ENCODE results near the gene SAMD14.

Gene SAMD14

DNA sequence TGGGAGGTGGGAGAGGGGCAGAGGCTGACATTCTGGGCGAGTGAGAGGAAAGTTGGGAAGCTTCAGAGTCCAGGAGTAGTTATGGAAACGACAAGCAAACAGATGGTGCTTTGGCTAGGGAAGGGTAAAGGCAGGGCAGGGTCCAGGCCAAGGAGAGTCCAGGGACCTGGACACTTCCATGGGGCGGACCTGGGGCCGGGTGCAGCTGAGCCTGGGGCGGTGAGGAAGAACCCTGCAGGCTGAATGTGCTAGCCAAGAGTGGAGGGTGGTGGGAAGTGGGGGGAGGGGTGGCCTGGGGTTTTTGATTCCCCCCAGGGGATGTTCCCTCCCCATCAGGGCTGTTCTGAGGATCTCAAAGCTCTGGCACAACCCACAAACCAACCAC is 17.9 kb upstream of the SAMD14 start:
- DNase-seq (ENCODE audit: low read depth): no peak

DNA sequence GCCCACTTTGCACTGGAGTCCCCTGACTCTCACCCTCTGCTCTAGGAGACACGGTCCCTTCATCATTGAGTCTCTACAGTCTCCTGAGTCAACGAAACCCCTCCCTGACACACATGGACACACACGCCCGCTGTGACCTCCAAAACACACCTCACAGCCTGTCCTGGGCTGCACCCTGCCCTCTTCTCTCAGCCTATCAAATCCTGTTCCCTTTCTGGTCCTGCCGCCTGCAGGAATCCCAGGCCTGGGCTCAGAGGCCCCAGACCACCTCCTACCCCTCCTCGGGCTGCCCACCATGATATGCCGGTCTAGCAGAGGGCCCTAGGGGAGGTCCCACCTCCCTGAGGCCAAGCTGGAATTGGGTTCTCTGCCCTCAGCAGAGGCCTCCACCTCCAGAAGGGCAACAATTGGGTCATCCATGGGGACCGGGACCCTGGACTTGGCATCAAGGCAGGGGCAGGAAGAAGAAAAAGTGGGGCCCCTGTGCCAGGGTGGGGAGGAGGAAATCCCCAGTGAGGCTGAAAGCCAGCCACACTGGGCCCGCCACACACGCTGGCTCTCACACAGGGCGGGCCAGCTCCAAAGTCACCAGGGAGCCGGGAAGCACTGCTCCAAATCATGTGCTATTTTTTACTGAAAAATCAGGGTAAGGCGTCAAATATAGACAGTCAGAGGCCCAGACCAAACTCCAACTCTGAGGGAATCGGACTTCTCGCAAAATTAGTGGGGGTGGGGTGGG is 17.1 kb upstream of the SAMD14 start:
- DNase-seq (ENCODE audit: low read depth): no peak

- DNase-seq (ENCODE audit: low read depth): no peak
Observed at GRCh38 chr17:50146230-50146926, 16.4 kb upstream of the SAMD14 start.

GRCh38 chr17:50145532-50146229 is 15.7 kb upstream of the SAMD14 start:
- DNase-seq (ENCODE audit: low read depth): no peak

GRCh38 chr17:50144845-50145531 is 15.0 kb upstream of the SAMD14 start:
- no peak for DNase-seq (ENCODE audit: low read depth)

- DNase-seq (ENCODE audit: low read depth): no peak
Observed at GRCh38 chr17:50144355-50144754, 14.4 kb upstream of the SAMD14 start.

DNA sequence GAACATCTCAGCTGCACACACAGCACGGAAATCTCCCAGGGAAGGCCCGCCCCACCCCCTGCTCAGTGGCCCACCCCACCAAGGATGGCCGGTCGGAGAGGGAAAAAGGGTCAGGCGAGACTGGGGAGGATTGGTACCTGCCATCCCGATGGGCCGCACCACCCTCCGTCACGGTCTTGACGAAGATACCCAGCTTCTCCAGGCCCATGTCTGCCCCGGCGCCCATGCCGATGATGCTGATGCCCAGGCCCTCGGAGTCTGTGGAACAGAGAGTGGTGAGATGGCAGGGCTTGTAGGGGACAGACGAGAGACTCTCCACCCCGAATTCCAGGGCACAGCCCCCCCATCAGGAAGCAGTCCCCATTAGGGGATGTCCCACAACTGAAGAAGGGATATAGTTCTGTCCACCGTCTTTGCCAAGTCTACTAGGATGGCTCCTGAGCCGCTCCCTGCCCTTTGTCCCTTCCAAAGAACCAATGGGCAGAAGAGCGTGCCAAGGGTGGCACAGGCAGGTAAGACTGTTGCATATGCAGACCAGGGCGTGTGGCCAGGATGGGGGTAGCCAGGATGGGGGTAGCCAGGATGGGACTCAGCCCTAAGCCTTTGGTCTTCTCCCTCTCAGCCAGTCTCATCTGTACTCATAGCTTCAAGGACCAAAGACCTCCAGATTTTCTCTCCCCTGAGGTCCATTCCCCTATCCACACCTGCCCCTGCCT is 13.7 kb upstream of the SAMD14 start:
- no peak for DNase-seq (ENCODE audit: low read depth)

DNA sequence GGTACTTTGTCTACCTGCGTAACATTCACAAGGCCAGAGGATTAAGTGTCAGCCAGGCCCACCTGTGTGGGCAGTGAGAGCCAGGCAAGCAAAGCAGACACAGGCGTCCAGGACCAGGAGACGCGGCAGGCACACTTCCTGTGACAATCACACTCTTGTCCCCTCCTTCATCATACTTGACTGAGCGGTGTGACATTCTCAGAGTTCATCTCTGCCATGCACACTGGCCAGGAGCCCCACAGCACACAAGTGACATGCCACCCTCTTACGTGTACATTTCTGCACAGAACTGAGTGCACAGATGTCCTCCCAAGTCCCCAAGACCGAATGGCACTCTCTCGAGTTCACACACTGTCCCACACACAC is 11.8 kb upstream of the SAMD14 start:
- no peak for DNase-seq (ENCODE audit: low read depth)

DNA sequence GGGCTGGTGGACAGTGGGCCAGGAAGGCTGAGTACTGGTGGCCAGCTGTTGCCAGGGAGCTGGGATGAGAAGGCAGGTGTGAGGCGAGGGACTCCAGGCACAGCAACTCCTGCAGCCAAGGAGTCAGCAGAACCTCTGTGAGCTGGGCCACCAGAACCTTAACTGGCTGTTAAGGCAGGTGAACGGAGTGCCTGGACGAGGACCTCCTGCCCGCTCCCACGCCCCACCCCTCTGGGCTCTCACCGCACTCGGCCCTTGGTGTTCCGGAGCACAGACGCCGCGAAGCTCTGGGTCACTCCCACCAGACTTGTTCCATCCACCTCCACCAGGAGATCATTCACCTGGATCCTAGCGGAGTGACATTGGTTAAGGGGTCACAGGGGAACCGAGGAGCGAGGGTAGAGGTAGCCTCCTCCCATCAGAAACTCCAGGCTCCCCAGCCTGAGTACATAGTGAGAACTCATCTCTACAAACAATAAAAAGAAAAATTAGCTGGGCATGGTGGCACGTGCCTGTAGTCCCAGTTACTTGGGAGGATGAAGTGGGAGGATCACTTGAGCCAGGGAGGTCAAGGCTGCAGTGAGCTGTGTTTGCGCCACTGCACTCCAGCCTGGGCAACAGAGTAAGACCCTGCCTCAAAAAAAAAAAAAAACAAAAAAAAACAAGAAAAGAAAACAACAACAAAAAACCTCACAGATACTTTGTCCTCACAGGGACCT is 11.2 kb upstream of the SAMD14 start:
- DNase-seq (ENCODE audit: low read depth): no peak

GRCh38 chr17:50139950-50140885 is 10.3 kb upstream of the SAMD14 start:
- DNase-seq (ENCODE audit: low read depth): peak; percentile 68

DNA sequence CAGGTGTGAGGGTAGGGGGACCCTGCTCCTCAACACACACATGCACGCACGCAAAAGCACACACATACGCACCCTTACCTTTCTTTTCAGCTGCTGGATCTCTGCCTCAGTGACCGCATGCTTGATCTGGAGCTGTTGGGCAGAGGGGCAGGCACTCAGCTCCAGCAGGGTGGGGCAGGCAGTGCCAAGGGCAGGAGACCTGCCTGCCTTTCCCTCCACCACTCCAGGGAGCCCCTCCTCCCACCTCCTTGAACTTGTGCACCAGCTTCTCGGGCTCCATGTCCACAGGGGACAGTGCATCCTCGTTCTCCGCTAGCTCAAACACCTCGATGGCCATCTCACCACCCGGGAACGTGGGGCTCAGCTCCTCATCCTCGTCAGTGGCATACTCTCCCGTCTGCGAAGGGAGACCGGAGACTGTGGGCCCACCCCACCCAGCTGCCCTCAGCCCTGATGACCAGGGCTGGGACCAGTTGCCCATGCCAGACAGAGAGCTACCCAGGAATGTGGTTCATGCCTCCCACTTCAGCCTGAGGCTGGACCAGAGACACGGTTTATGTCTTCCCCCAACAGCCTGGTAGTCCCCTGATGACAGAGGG is 9.3 kb upstream of the SAMD14 start:
- DNase-seq (ENCODE audit: low read depth): no peak

DNA sequence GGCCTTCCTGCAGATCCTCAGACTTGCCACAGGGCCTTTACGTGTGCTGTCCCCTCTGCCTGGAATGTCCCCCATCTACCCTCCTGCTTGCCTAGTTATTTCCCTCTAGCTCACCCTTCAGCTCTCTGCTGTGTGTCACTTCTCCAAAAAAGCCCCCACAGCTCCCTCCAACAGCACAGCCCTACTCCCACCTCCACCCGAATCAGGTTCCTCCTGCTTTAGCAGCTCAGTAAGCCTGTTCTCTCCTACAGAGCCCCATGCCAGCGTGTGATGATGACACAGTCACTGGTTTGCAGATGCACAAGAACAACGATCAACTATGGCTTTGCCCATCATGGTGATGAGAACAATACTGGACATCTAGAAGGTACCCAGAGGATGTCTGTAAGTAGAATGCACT is 7.1 kb upstream of the SAMD14 start:
- DNase-seq (ENCODE audit: low read depth): no peak

DNA sequence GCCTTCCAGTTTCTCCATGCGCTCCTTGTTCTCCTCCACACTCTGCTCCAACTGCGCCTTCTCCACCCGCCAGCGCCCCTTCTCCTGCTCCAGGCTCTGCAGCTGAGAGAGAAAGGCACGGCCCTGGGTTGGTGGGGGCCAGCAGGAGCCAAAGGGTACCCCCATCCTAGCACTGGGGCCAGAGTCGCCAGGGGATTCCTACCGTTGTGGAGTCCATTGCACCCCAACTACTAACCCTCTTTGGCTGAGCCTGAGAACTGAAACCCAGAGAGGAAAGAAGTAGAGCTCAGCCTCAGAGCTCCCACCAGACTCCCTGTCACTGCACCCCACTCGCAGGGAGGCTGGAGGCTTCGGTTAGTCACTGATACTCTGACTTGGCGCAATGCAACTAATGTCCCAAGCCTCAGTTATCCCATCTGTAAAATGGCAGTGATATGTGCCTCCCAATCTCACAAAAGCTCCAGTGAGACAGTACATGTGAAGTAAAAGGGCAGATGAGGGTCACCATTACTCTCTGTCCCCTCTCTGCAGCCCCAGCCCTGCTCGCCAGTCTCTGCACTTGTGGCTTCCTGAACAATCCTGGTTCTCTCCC is 6.2 kb upstream of the SAMD14 start:
- DNase-seq (ENCODE audit: low read depth): no peak

- DNase-seq (ENCODE audit: low read depth): no peak
Observed at GRCh38 chr17:50135316-50136095, 5.5 kb upstream of the SAMD14 start.

DNA sequence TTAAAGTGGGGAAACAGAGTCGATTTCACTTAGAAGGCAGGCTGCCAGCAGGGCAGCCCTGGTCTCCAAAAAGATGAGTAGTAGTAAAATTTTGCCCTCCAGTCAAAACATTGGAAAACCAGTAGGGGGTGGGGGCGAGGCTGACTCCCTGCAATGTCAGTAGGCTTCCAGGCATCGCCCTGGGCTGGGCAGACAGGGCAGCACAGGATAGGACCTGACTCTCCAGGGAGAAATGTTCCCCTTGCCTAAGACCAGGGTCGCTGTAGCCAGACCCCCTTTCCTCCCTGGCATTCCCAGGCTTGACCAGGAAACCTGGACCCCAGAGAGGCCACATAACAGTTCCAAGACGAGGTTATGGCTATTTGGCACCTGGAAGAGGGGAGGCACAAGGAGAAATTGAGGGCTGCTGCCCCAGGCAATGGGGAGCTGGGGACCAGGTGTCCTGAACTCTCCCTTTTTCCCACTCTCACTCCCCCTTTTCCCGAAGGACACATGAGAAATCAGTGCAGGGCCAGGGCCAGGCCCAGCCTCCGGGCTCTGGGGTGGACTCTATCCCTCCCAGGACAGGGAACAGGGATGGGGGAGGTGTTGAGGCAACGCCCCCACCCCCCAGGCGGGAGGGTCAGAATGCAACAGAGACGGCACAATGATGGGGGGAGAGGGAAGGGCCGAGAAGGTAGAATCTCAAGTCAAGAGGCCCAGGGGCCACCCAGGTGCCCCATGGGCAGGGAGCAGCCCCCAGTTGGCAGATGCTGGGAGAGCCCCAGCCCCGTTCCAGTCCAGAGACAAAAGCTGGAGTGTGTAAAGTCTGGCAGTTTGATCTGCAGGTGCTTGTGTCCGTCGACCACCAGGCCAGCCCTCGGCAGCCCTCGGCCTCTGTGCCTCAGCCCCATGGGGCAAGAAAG is 4.5 kb upstream of the SAMD14 start:
- DNase-seq (ENCODE audit: low read depth): no peak

DNA sequence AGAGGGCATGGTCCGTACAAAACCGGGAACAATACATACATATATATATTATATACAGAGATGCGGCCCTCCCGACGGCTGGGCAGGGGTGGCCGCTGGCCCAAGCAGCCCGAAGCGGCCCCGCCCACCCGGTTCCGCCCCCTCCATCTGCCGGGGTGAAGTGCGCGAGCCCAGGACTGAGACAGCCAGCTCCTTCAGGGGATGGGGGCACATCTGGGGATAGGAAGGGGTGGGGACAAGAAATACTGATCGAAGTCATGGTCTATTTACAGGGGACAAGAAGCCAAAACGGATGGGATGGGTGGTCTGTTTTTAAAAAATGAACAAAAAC is 3.8 kb upstream of the SAMD14 start:
- no peak for DNase-seq (ENCODE audit: low read depth)

DNA sequence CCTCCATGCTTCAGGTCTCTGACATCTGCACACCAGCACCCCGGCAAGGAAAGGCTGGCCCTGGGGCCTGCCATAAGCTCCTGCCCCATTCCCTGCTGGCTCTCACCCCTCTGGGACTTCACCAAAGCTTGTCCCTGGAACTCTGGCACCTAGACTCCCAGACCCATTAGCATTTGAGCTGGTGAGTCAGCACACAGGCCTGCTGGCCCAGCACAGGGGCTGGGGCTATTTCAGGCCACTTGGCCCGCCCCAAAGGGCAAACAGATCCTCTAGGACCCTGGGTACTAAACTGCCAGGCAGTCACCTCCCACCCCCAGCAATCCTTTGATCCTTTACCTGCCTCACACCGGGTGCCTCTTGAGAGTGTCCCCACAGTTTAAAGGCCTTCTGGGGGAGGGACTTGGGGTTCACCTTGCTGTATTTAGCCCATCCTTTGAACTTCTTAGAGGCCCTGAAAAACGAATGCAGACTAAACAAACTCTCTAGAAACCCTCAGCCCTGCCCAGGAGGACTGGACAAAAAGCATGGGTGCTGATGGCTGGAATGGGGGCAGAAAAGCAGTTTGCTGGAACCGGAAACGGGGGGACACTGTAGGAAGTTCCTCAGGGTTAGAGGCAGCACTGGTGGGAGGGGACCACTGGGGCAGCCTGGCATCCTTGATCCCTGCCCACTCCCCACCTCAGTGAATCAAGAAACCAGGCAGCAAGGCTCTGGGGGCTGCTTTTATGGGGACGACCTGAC is 3.2 kb upstream of the SAMD14 start:
- DNase-seq (ENCODE audit: low read depth): no peak

Data from stimulated activated CD8-positive, alpha-beta memory T cell treated with anti-CD3 and anti-CD28 coated beads, Interleukin-4, amount 100 ng/mL, for 24 hours (primary cell).